GM21515 (cell line): Measurements from ENCODE around the gene LPAR6.
"Not testable (repeated sequence)": the region's sequence is repeated elsewhere in the genome, so short reads cannot be mapped to it uniquely, and the experiment has no call there.

Experiments used
- ATAC-seq: cut with Tn5 transposase; IDR thresholded peaks from one replicate; pipeline ENCODE4 v1.9.1; 2021; ENCODE audit not compliant: unreplicated experiment

LPAR6 gene

GRCh38 chr13:48412881-48413351 lies at the start of gene LPAR6:
LPAR6 (minus strand) TSS chr13:48413113; CDS start chr13:48412423, 690 bp downstream.
- ATAC-seq: no peak

- ATAC-seq: no peak
These were observed 44.8 kb upstream of the LPAR6 start for GRCh38 chr13:48457578-48458242.

- ATAC-seq: no peak
These were observed 43.6 kb upstream of the LPAR6 start for GRCh38 chr13:48456546-48456945.

GRCh38 chr13:48451196-48451595 lies 38.3 kb upstream of the LPAR6 start:
- ATAC-seq: not testable (repeated sequence)

GRCh38 chr13:48449656-48450055 lies 36.7 kb upstream of the LPAR6 start:
- no peak for ATAC-seq

- no peak for ATAC-seq
These were observed 36.2 kb upstream of the LPAR6 start for GRCh38 chr13:48448959-48449614.

GRCh38 chr13:48448285-48448958 lies 35.5 kb upstream of the LPAR6 start:
- no peak for ATAC-seq

GRCh38 chr13:48446464-48446863 lies 33.6 kb upstream of the LPAR6 start:
- no peak for ATAC-seq

- no peak for ATAC-seq
These were observed 30.7 kb upstream of the LPAR6 start for GRCh38 chr13:48443442-48444208.

GRCh38 chr13:48437371-48437770 lies 24.5 kb upstream of the LPAR6 start:
- ATAC-seq: no peak

GRCh38 chr13:48436661-48437288 lies 23.9 kb upstream of the LPAR6 start:
- ATAC-seq: no peak

- ATAC-seq: no peak
These were observed 21.3 kb upstream of the LPAR6 start for GRCh38 chr13:48434200-48434599.

GRCh38 chr13:48431987-48432615 lies 19.2 kb upstream of the LPAR6 start:
- no peak for ATAC-seq

- ATAC-seq: no peak
These were observed 18.5 kb upstream of the LPAR6 start for GRCh38 chr13:48431431-48431830.

- ATAC-seq: no peak
These were observed 17.0 kb upstream of the LPAR6 start for GRCh38 chr13:48429886-48430285.

- ATAC-seq: no peak
These were observed 16.1 kb upstream of the LPAR6 start for GRCh38 chr13:48429036-48429435.

- ATAC-seq: not testable (repeated sequence)
These were observed 13.9 kb upstream of the LPAR6 start for GRCh38 chr13:48426755-48427298.

GRCh38 chr13:48426052-48426451 lies 13.1 kb upstream of the LPAR6 start:
- ATAC-seq: no peak

GRCh38 chr13:48424212-48424611 lies 11.3 kb upstream of the LPAR6 start:
- no peak for ATAC-seq

- ATAC-seq: not testable (repeated sequence)
These were observed 9.1 kb upstream of the LPAR6 start for GRCh38 chr13:48422003-48422402.
